HG02884 (cell line): ENCODE measurements around the gene UBQLN4.
A peak's percentile ranks its signal among the peaks of the same experiment; 100 is the strongest.
"Not testable (repeated sequence)": the region's sequence is repeated elsewhere in the genome, so short reads cannot be mapped to it uniquely, and the experiment has no call there.

Experiments
- ATAC-seq: cut with Tn5 transposase; IDR thresholded peaks from one replicate; pipeline ENCODE4 v1.9.1; 2021; ENCODE audit warnings: mild to moderate bottlenecking, moderate library complexity; ENCODE audit not compliant: unreplicated experiment

UBQLN4 gene

DNA sequence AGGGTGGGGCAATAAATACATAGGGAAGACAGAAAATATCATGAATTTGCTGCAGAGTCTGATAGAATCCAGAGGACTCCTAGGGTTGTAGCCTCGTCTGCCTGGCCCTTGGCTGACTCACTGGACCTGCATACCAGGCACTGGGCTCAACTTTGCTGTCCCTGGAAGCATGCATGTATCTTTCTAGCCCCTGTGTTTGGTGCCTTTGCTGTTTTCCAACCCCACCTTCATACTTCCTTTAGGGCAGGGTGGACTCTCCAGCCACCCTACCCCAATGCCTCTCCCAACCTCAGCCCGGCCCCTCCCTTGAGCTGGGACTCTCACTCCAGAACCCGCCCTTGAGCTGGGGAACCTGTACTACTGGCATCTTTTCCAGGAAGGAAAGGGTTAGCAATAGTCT, 8.6 kb upstream of the UBQLN4 start:
- no peak for ATAC-seq

DNA sequence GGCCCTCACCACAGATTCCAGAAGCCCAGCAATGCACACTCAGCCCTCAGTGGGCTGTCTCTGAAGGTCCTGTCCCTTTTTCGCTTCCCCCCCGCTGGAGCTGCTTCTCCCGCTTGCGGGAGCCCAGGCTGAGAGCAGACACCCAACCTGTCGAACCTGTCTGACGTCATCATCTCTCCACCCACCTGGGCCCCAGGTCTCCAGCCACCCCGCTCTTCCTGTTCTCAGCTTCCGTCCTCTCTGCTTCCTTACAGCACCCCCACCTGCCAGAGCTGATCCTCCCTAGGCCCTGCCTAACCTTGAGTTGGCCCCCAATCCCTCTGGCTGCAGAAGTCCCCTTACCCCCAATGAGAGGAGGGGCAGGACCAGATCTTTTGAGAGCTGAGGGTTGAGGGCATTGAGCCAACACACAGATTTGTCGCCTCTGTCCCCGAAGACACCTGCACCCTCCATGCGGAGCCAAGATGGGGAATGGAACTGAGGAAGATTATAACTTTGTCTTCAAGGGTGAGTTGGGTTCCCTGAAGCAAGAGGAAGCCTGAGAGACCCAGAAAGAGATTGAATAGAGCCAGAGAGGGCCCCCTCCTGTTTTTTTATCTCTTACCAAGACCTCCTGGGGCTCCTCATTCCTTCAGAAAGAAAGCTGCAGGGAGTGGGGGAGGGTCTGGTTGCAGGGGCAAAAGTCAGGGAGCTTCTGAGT, 7.5 kb upstream of the UBQLN4 start, which contains the start of gene RAB25:
RAB25 (plus strand) TSS at position 224 of the 700 bp plus-strand sequence; CDS start at position 465, 241 bp downstream.
- ATAC-seq = no peak

DNA sequence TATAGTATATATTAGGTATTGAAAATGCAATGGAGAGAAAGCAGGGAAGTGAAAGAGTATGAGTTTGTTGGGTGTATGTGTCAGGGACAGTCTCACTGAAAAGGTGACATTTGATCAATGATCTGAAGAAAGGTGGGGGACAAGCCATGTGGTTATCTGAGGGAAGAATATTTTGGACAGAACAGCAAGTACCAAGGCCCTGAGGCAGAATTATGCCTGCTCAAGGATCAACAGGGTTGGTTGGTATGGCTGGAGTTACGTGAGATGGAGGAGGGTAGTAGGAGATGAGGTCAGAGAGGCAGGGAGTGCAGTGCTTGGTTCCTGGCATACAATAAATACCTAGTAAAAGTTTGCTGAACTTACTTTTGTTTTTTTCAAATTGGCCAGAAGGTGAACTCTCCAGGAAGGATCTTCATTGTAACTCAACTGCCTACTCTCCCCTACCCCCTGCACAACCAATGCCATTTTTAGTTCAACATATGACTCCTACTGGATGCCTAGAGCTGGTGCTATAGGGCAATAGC, 2.8 kb upstream of the UBQLN4 start:
- no peak for ATAC-seq

DNA sequence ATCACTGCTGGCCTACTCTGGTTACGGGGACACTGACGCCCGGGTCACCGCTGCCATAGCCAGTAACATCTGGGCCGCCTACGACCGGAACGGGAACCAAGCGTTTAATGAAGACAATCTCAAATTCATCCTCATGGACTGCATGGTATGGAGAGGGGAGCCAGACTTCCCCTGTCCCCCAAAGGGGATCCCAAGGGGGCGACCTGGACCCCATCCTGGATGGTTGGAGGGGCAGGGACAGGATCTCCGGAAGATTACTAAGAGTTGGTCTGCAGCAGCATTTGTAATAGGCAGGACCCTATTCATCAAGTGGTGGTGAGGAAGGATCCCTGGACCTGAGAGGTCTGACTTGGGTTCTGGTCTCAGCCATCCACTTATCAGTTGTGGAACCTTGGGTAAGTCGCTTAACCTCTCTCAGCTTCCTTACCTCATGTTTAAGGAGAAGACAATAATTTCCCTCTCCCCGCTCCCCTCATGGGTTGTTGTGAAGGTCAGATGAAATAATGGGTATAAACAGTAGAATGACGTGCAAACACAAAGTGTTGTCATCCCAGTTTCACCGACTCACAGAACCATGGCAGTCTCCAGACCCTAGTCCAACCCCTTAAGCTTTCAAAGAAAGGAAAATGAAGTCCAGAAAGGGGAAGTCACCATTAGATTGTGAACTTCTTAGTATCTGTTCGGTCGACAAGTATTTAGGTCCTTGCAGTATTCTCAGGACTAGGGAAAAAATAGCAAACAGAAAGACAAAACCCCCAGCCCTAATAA, 1.9 kb upstream of the UBQLN4 start:
- no peak for ATAC-seq

DNA sequence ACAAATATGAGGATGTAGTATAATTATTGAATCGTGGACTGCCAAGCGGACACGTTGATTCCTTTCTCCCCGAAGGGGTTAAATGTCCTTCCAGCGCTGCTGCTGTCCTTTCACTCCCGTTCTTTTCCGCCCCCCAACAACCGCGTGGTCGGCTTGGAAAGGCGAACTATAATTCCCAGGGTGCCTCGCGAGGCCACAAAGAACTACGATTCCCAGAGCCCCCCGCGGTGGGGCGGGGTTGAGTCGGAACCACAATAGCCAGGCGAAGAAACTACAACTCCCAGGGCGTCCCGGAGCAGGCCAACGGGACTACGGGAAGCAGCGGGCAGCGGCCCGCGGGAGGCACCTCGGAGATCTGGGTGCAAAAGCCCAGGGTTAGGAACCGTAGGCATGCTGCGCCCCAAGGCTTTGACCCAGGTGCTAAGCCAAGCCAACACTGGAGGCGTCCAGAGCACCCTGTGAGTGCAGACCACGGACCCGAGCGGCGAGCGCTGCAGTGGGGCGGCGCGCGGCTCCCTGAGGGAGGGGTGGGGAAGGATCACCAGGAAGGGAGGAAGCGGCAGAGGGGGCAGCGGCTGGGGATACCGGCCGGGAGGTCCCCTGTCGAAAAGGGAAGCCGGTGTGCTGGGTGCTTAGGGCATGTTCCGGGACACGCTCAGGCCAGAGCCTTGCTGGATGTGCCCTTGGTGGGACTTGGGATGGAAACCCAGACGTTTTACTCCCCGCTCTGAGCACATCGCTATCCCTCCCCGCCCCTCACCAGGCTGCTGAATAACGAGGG, 1.1 kb upstream of the UBQLN4 start, which contains the start of gene LAMTOR2:
LAMTOR2 (plus strand) TSS at position 283 of the 781 bp plus-strand sequence; CDS start at position 391, 108 bp downstream.
- peak; percentile 56 for ATAC-seq

DNA sequence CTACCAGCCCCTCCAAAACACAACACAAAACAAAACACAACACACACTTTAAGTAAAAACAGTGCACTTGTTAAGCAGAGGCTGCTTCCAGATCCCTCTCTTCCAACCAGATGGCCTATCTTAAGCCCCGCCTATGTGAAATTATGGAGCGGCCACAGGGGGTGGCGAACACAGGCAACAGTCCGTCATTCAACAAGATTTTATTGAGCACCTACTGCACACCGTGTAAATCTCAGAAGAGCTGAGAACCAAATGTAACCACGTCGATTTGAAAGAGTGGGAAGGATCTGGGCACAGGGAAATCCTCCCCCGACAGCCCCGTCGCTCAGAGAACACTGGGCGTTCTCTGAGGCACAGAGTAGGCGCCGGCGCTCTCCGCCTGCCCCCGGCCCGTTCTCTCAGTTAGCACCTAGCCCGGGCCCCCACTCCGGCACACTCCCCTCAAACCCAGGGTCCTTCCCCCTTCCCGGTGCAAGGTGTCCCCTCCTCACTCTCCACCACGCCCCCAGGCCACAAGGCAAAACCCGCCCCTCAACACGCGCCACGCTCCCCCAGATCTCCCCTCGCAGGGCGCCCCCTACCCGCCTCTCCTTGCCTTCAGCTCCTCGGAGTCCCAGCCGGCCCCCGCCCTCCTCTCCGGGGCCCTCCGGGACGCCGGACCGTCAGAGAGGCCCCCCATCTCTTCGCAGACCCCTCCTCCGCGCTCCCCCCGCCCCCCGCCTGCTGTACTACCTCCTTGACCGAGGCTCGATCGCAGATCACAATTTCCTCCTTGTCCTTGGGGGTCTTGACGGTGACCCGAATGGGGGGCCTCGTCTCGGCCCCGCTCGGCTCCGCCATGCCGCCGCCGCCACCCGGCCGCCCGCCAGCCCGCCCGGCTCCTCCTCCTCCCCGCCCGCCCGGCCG, 483 bp downstream of the UBQLN4 start:
- no peak for ATAC-seq

DNA sequence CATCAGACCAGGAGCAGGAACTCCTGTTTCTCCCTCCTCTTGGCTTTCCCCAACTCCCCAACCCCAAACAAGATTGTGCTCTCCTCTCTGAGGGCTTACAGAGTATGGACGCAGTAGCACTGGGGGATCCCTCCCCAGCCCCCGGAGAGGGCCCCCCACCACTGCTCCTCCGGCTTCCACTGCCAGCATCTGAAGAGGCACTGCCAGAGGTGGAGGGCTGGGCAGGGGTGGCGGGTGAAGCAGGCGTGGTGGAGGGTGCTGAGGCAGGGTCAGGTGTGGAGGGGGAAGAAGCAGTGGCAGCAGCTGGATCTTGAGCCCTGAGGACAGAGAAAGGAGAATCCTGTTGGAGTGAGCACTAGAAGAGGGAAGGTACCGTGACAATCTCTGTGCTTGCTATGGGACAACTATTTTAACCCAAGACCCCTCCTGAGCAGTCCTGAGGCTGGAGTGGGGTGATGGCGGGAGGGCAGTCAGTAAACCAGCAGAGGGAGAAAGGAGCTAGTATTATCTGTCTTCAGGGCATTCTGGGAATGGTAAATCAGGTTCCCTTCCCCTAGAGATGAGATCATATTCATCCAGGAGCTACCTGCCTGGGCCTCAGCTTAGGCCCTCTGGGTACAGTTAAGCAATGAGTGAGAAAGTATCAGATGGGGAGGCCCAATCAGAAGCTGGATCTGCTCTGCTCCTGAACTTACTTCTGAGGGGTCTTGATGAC, 2.4 kb downstream of the UBQLN4 start:
- no peak for ATAC-seq

DNA sequence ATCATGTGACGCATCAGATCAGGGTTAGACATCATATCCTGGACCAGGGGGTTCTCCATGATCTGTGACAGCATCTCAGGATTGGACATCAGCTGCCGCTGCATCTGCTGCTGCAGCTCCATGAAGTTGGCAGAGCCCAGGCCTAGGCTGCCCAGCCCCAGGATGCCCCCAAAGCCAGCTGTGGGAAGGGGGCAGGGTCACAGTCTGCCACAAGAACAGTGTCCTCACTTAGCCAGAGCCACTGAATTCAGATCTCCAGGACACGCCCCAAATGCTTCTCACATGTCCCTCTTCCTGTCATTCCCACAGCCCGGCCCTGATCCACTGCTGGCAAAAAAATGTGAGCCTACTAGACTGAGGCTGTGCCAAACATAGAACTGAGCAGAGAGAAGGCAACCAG, 3.2 kb downstream of the UBQLN4 start:
- ATAC-seq = no peak

DNA sequence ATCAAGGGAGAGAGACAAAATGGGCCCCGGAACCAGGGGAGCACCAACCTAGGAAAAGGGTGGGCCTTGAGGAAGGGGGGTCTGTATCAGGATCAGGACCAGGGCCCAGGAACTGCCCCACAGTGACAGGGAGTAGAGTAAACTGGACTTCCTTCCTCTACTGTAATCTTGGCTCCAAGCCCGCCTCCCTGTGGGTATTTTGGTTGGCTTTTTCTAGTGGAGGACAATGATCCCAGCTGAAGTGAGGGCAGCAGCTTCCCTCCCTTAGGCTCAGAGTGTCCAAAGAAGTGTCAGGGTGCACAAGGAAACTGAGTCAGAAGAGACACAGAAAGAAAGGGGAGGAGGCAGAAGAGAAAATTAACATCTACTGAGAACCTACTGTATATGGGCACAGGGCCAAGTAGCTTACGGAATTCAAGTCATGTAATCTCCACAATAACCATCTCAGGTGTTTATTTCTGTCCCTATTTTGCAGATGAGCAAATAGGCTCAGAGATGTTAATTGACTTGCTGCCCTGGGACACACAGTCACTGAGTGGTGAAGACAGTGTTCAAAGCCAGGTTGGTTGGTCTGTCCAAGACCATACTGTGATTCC, 4.8 kb downstream of the UBQLN4 start:
- ATAC-seq = no peak

DNA sequence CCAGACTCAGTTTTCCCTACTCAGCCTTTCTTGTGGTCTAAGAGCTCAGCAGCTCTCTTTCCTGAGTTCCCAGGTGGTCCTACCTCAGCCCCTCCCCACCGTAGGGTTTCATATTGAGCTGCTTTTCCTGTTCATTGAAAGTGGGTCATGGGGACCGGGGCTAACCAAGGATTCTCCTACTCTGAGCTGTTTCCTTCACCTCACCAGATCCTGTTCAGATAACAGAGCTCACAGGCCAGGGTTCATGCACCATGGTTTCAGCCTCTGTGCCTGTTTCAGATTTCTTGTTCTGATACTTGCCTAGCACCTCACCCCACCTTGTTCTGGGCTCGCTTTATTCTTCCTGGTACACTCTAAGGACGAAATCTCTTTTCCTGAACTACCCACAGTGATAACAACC, 8.5 kb downstream of the UBQLN4 start:
- ATAC-seq = no peak

DNA sequence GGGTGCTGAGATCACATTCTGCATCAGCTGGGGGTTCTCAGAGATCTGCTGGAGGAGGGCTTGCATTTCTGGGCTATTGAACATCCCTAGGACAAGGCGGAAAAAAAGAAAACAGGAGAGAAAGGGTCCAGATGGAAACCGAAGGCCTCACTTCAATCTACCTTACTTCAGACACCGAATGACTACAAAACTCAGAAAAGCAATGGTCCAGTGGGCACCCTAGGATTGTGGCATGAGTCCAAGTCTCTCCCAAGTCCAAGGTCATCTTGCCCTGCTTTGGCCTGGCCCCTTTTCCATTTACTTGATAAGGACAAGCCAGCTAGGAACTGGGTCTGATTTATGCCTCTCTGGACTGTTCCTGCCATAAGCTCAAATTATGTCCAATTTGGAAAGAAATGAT, 10.8 kb downstream of the UBQLN4 start:
- ATAC-seq = no peak

DNA sequence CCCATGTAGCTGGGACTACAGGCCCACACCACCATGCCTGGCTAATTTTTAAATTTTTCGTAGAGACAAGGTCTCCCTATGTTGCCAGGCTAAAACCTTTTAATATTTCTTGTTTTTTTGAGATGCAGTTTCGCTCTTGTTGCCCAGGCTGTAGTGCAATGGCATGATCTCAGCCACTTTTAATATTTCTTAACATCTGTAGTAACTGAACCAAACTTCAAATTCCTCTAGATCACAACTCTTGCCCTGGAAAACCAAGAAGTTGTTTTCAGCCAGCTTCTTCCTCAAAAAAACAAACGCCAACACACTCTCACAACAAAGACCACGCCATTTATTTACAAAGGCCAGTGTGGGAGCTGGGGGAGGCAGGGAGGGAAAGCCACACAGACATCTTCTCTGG, 18.6 kb downstream of the UBQLN4 start:
- not testable (repeated sequence) for ATAC-seq

DNA sequence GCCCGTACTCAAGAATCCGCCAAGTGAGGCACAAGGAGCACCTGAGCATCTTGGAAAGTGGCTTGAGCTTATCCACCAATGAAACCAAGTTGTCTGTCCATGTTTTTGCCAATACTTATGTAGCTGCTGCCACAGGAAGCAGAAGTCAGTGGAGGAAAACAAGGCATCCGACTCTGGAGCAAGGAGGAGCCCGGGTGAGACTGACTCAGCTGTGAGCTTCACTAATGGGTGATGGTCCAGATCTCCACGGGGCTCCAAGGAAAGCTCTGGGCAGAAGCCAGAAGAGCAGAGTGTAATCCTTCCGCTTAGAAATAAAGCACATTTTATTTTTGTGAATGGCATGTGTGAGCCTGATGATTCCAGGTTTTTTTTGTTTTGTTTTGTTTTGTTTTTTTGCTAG, 20.6 kb downstream of the UBQLN4 start:
- no peak for ATAC-seq

DNA sequence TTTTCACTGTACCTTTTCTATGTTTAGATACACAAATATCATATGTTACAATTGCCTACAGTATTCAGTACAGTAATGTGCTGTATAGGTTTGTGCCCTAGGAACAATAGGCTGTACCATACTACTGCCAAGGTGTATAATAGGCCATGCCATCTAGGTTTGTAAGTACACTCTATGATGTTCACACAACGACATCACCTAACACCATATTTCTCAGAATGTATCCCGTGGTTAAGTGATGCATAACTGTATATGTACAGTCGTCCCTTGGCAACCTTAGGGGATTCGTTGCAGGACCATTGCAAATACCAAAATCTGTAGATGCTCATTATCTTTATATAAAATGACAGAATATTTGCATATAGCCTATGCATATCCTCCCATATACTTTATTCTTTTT, 27.0 kb downstream of the UBQLN4 start:
- ATAC-seq = no peak

DNA sequence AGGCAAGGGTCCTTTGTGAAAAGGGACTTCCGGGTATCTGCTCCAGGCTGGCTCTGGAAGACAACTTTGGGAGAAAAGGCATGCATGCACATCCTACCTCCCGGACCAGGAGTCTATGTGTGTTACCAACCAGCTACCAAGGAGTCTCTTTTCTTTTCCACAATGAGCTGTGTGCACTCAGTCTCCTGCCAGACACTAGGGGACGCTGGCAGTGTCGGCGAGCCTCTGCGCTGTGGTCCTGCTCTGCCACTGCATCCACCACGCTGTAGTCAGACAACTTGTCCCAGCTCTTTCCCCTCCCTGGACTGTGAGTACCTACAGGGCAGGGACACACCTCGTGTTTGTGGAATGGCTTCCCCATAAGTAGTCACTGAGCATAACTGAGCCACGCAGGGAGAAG, 27.7 kb downstream of the UBQLN4 start:
- no peak for ATAC-seq

DNA sequence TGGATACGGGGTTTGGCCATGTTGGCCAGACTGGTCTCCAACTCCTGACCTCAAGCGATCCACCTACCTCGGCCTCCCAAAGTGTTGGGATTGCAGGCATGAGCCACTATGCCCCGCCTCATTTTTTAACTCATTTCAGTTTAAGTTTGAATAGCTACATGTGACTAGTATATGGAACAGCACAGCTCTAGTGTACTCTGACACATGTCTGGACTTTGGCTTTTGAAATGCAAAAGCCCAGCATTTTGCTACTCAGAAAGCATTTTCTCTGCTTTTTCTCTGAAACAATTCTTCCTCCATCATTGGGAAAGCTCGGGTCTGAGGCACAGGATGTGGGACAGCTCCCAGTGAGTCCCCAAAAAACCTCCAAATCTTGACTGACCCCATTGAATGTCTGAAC, 28.8 kb downstream of the UBQLN4 start:
- ATAC-seq = no peak

DNA sequence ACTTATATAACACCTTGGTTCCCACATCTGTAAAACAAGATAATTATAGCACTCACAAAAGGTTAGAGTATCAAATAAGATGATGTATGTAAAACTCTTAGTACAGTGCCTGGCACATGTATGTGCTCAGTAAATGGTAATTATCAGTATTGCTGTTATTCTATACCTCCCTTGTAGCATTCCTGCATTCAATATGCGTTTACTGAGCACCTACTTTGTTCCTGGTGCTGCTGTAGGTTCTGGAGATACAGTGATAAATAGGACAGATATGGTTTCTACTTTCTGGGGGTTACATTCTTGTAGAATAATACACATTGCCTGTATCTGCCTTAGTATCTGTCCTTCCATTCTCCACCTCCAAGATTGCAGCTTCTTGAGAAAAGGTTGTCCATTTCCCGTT, 31.6 kb downstream of the UBQLN4 start:
- no peak for ATAC-seq

DNA sequence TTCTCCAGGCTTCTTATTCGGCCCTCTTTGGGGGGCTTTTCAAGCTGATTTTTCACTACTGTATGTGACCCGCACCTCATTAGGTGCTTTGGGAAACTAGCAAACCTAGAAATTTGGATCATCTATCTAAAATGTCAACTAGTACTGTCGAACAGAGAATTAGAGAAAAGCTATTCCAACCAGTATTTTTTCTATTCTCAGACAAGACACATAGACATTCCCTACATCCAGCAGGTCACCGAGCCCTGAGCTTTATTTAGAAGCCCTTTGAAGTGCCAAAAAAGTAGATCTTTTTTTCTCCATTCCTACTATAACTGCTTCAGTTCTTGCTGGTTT, 32.5 kb downstream of the UBQLN4 start:
- no peak for ATAC-seq
